HCEC 1CT (cell line): ENCODE data around the gene LRRC26.
A peak's percentile ranks its signal among the peaks of the same experiment; 100 is the strongest.

ENCODE experiments used
- DNase-seq: peaks from one replicate; pipeline ENCODE4 v3.0.0-alpha.2; 2017

LRRC26 gene

DNA sequence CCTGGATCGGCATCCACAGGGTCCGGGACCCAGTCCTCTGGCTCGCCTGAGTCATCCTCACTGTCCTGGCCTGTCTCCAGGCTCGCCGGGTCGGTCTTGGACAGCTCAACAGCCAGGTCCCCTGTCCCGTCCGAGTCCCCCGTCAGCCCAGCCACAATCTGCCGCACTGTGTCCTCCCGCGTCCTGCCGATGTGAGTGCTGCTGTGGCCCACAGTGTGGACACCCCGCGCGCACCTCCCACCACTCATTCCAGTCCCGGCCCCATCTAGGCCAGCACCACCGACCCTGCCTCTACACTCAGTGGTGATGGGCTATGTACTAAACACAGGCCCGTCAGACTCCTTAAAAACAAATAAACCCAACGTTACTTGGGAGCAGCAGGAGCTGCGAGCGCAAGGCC is 11.8 kb upstream of the LRRC26 start:
- no peak for DNase-seq

DNA sequence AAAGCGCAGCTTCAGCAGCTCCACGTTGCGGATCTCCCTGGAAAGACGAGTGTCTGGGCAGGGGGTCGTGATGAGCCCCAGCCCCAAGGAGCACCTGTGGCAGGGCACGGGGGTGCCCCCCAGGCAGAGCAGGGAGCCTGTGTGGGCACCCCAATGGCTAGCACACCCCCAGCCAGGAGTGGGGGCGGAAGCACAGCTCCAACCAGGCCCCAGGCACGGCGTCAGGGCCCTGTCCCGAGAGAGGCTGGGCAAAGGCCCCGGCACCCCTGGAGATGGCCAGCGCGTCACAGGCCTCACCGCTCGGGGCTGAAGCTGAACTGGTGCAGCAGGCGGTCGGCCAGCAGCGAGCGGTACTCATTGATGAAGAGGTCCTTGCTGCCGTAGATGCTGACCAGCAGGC is 10.6 kb upstream of the LRRC26 start:
- no peak for DNase-seq

DNA sequence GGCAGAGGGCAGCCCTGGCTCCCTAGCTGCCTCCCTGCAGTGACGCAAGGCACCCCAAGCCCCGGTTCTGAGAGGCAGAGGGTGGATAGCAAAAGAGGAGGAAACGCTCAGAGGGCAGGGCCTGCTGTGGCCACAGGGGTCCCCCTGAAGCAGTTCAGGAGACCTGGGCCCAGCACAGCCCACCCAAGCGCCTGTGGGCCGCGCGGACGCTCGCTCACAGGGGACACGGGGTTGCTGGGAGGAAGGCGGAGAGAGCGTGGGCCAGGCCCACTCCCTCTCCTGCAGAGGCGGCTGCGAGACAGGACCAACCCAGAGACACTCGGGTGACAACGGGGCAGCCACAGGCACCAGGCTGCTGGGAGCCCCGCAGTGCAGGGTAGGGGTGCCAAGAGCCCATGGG is 9.9 kb upstream of the LRRC26 start:
- no peak for DNase-seq

DNA sequence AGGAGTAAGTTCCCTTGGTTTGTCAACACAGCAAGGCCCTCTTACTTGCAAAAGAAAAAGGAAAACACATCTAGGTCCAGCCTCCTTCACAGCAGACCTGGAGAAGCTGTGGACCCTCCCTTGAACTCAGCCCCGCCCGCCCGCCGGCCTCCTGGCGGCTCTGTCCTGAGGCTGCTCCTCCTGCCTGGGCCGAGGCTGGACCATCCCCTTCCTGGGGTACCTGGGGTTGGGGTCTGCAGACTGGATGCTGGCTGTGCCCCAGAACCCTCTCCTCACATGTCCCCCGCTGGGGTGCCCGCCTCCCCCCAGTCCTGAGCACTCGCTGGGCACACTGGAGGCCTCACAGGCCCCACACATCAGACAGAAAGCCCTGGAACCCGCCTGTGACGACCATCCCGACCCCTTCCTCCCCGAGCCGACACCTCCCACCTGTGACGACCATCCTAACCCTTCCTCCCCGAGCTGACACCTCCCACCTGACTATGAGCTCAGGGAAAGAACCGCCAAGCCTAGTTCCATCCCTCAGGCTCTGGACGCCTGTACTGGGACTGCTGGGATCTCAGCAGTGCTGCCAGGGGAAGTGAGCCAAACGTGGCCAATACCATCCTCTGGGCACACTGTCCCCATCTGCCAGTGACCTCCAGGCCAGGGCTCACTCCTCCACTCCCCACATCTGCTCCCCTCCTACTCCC is 9.2 kb upstream of the LRRC26 start:
- no peak for DNase-seq

DNA sequence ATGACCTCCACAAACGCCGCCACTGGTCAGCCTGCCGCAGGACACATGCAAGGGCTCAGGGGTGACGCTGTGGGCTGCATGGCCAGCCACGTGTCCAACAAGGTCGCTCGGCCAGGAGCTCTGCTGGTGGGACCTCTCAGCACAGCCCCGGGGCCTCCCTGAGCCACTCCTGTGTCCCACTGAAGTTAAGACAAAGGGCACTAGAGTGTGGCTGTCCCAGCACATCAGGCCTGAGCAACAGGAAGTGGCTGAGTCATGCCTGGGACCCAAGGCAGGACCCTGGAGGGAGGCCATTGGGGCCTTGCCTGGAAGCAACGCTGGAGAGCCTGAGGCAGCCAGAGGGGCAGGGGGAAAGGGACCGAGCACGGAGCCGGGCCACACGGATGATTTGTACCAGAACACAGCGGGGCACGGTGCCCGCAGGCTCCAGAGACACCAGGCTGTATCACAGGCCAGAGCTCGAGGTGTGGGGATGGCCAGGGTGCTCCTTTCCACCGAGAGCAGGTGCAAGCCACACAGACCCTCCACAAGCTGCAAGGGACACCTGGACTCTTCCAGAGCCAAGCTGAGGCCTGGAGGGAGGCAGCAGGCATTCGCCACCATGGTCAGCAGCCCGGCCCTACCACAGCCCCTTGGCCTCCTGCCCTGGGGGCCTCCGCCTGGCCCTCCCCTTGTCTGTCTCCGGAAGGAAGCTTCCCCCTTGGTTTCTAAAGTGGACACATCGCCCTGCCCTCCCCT is 8.5 kb upstream of the LRRC26 start:
- no peak for DNase-seq

DNA sequence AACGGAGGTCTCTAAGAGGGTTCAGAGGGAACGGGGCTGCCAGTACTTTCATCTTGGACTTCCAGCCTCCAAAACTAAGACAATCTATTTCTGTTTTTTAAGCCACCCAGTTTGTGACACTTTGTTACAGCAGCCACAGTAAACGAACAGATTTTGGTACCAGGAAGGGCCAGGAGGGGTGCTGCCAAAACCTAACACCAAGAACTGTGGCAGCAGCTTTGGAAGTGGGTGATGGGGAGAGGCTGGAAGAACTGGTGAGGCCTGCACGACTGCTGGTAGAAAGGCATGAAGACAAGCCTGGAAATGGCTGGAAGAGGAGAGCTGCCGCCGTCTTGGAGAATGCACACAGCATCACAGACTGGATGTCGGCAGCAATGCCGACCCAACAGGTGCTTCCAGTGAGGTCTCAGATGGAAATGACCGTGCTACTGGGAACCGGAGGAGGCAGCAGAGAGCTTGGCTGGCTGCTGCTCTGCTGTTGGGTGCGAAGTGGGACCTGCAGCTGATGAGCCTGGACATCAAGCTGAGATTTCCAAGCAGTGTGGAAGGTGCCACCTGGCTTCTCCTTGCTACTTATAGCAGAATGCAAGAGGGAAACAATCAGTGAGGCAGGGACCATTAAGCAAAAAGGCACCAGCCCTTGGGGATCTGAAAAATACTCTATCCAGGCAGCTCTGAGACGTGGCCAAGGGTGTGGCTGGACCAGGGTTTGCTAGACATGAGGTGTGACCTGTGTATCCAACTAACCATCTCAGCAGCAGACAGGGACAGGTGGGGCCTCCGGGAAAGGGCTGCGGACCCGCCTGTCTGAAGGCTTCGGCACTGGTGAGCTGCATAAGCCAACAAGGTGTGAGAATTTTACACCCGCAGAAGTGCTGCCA is 6.7 kb upstream of the LRRC26 start:
- peak; percentile 27 for DNase-seq

DNA sequence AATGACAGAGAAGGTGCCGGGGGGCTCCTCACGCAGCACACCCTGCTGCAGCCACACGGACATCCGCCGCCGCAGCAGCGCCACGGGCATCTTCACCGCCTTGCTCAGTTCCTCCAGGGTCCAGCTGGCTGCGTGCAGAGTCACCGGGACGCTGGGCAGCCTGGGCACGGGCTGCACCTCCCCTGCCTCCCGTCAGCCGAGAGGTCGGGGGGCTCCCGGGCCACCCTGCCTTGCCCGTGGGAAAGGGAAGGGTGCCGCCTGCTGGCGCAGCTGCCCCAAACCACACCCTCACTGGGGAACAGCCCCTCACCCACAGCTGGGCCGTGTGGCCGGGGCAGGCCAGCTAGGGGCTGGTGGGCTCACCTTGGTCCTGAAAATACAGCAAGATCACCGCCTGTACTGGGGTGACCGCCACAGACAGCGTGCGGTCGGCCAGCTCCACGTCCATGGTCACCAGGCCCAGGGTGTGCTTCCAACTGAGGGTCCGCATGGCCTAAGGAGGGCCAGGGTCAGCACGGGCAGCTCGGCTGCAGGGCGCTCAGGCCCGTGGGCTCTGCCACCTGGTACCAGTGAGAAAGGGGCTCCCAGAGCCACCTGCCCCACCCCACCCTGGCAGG is 5.6 kb upstream of the LRRC26 start:
- DNase-seq = no peak

DNA sequence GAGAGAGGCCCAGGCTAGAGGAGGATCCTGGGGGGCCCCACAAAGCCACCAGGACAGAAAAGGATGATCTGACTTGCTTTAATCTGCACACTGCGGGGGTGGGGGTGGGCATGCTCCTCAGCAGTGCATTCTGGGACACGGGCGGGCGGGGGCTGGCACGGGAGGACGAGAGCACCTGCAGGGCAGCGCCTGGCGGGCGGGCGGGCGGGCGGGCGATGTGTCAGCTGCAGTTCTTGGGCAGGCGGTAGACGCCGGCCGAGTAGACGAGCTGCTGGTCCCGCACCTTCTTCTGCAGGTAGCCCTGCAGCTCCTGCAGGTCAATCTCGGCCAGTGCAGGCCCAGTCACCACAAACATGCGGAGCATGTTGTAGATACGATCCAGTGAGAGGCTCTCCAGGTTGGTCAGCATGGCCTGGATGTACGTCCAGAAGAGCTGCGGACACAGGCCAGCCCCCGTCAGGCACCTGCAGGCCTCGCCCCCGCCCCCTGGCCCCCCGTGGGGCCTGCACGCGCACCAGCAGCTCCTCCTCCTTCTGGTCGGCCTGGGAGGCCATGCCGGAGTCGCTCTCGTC is 5.0 kb upstream of the LRRC26 start:
- no peak for DNase-seq

DNA sequence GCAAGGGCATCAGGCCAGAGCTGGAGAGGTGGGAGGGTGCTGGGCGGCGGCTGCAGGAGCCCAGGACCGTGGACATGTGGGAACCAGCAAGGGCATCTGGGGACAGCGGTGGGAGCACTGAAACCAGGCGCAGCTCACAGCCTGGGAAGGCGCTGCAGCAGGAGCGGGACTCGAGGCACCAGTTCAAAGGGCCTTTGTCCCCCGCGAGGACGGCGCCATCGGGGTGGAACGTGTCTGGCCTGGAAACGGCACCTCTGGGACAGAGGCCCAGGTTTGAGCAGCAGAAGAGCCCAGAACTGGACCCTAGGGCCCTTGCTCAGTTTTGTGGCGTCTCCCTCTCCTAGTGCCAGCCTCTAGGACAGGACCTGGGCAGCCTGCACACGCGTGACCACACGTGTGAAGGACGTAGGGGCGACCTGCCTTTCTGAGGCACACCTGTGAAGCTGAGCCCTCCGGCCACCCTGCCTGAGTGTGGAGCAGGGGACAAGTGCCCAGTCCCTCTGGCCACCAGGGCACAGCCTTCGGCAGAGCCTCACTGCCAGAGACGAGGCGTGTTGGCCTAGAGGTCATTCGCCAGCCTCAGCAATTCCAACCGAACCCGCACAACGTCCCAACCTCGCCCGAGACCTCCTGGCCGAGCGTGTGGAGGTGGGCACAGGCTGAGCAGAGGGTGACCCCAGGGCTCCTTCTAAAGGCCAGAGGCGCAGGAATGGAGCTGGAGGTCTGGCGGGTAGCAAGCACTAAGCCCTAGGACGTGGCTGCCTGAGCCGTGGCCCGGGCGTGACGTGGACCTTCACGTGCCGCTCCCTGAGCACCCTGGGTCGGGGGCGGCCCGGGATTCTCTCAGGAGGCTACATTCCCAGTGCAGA is 4.2 kb upstream of the LRRC26 start:
- DNase-seq = no peak

DNA sequence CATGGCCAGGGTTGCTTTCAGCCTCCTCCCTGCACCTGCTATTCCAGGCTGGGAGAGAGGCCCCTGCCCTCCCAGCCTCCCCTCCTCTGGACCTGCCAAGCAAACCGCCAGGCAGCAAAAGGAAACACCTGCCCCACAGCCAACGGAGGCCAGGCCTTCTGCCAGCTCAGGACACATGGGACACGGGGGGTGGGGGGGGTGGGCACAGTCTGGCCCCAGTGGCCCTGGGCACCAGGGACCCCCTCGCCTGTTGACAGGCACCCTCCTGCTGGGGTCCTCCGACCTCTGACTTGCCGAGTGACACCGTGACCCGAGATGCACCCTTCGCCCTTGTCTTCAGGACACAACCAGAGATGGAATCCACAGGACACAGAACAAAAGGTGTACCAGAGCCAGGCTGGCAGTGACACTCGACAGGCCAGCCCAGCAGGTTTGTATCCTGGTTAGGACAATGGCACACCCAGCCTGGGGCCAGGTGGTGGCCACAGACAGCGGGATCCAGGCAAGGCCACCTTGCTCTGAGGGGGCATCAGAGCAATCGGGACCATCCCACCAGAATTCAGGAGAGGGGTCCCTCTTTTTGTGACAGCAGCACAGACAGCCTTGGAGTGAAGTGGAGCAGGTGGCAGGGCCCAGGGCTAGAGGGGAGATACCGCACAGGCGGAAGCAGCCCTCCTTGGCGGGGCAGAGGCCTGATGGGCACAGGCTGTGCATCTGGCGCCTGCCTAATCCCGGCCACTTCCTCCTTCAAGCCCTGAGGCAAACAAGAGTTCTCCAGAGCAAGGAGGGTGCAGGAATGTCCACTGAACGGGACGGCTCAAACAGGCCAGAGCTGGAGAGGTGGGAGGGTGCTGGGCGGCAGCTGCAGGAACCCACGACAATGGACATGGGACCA is 3.3 kb upstream of the LRRC26 start:
- DNase-seq = no peak

DNA sequence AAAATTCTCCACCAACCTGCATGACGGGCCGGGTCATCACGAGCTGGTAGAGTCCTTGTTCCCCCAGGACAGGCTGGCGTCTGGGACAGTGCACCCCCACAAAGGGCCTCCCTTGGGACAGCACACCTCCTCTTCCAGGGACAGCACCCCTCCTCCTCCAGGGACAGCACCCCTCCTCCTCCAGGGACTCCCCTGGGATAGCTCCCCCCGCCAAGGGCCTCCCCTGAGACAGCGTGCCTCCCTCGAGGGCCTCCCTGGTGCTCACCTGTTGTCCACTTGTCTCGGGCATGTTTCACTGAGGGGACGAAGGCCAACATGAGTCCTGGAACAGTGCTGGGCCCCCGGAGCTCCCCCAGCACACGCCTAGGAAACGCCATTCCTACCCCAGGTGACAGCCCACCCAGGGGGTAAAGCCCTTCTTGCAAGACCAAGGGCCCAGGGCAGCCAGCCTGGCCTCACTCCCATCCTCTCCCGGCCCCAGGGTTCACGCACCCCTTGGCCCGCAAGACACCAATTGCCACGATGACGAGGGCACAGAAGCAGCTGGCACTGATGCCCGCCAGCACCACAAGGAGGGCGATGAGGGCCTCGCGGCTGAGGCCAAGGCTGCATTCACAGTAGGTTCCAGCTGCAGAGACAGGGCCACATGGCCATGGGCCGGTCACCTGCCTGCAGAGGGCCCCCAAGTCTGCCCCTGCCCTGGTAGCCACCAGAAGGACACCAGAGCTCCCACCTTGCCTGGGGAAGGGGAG is 1.5 kb upstream of the LRRC26 start:
- DNase-seq = no peak

DNA sequence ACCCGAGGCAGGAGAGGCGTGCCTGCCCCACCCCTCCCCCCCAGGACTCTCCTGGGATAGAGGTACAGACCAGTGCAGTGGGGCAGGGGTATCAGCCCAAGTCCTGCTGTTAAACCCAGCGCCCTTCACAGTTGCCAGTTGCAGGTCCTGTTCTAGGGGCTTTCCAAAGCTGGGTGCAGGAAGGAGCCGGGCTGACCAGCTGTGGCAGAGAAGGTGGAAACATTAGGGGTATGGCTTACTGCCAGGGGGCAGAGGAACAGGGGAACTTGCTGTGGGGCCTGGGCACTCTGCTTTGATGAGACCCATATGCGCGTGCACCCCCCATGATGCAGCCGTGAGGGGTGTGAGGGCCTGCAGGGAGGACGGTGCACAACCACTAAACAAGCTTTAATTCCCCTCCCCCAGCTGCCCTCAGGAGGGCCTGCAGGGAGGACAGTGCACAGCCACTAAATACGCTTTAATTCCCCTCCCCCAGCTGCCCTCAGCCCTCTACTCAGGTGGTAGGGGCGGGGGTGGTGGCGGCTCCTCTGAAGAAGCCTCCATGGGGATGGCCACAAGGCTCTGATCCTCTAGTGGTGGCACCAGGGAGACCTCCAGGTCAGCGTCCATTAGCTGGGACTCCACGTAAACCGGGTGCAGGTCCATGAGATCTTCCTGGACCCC is 766 bp upstream of the LRRC26 start:
- no peak for DNase-seq

DNA sequence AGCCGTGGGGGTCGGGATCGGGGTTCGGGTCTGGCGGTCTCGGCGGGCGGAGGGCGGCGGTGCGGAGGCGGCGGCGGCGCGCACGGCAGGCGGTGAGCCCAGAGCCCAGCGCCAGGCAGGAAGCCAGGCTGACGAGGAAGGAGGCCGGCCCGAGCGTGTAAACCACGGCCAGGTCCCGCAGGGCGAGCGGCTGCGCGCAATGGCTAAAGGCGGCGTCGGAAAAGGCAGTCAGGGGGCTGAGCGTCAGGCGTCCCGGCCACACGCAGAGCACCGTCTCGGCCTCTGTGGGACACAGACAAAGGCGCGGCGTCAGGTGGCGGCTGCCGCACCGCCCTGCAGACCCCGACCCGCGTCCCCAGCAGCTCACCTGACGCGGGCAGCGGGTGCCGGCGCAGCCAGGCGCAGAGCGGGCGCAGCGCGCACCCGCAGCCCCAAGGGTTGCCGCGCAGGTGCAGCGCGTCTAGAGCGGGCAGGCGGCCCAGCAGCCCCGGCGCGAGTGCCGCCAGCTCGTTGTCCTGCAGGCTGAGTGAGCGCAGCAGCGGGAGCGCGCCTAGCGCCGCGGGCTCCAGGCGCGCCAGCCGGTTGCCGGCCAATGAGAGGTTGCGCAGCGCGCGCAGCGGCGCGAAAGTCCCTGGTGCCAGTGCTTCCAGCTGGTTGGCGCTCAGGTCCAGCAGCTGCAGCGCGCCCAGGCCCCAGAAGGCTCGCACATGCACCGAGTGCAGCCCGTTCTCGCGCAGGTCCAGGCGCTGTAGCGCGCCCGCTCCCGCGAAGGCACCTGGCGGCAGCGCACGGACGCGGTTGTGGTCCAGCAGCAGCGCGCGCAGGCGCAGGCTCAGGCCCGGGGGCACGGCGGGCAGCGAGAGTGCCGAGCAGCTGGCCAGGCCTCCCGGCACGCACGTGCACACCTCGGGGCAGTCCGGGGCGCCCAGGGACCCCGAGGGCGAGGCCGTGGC is 671 bp downstream of the LRRC26 start:
- DNase-seq = no peak

DNA sequence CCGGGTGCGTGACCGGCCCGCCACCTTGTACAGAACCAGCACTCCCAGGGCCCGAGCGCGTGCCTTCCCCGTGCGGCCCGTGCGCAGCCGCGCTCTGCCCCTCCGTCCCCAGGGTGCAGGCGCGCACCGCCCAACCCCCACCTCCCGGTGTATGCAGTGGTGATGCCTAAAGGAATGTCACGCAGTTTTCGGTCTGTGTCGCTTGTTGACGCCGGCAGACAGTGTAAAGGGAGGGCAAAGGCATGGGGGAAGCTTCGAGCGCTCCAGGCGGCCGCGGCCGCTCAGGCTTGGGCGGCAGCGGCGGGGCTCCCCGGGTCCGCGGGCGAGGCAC is 1.3 kb downstream of the LRRC26 start:
- DNase-seq = no peak

DNA sequence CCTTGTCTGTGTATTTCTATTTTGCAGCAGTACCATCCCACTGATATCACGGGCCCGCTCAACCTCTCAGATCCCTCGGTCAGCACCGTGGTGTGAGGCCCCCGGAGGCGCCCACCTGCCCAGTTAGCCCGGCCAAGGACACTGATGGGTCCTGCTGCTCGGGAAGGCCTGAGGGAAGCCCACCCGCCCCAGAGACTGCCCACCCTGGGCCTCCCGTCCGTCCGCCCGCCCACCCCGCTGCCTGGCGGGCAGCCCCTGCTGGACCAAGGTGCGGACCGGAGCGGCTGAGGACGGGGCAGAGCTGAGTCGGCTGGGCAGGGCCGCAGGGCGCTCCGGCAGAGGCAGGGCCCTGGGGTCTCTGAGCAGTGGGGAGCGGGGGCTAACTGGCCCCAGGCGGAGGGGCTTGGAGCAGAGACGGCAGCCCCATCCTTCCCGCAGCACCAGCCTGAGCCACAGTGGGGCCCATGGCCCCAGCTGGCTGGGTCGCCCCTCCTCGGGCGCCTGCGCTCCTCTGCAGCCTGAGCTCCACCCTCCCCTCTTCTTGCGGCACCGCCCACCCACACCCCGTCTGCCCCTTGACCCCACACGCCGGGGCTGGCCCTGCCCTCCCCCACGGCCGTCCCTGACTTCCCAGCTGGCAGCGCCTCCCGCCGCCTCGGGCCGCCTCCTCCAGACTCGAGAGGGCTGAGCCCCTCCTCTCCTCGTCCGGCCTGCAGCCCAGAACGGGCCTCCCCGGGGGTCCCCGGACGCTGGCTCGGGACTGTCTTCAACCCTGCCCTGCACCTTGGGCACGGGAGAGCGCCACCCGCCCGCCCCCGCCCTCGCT is 1.9 kb downstream of the LRRC26 start:
- no peak for DNase-seq

DNA sequence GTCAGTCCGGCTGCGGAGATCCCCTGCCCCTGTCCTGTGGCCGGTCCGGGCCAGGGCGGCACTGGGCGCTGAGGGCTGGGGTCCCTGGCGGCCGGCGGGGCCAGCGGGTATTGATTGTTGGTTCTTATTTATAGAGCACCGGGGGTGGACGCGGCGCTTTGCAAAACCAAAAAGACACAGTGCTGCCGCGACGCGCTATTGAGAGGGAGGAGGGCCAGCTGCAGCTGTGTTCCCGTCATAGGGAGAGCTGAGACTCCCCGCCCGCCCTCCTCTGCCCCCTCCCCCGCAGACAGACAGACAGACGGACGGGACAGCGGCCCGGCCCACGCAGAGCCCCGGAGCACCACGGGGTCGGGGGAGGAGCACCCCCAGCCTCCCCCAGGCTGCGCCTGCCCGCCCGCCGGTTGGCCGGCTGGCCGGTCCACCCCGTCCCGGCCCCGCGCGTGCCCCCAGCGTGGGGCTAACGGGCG is 2.5 kb downstream of the LRRC26 start:
- DNase-seq = no peak
